PFSK-1 (cell line): ENCODE results near the gene HOXC10.

Source experiments
- FOXP2 ChIP-seq: optimal IDR thresholded peaks from 2 replicates; pipeline ENCODE3; 2011; ENCODE audit warnings: borderline replicate concordance, control low read depth, inconsistent platforms; ENCODE audit not compliant: insufficient read depth; ENCODE audit errors: extremely low read length, extremely low read depth
- POLR2AphosphoS5 ChIP-seq: IDR thresholded peaks from 2 replicates; pipeline ENCODE4 v1.6.1; 2012; ENCODE audit warnings: low read depth, mild to moderate bottlenecking, control low read depth, low read length, moderate library complexity
- REST ChIP-seq, 2 experiments: IDR thresholded peaks; 2 replicates each; pipeline versions ENCODE4 v1.6.1 to v1.8.0; 2011 to 2012; ENCODE audit warnings: low read depth in 2 of 2, low read length in 2 of 2, control low read depth in 1 of 2, inconsistent platforms in 1 of 2, mild to moderate bottlenecking in 1 of 2, moderate library complexity in 1 of 2; ENCODE audit not compliant: insufficient read depth in 1 of 2
- SIN3A ChIP-seq: IDR thresholded peaks from 2 replicates; pipeline ENCODE4 v1.6.1; 2012; ENCODE audit warnings: mild to moderate bottlenecking, low read length, moderate library complexity, borderline replicate concordance; ENCODE audit not compliant: insufficient read depth
- TAF1 ChIP-seq: IDR thresholded peaks from 2 replicates; pipeline ENCODE4 v1.6.1; 2012; ENCODE audit warnings: low read length, control low read depth, borderline replicate concordance; ENCODE audit not compliant: insufficient read depth

HOXC10 gene

GRCh38 chr12:53964315-53964713, 20.6 kb upstream of the HOXC10 start:
- no peak for TF ChIP-seq REST (IDR thresholded peaks at IDR 0.05; ENCODE audit: insufficient read depth in 1 of 2, low read depth in 2 of 2, low read length in 2 of 2)
- no peak for TF ChIP-seq SIN3A
- no peak for TF ChIP-seq TAF1
- no peak for TF ChIP-seq POLR2AphosphoS5
- no peak for TF ChIP-seq FOXP2

GRCh38 chr12:53965281-53966084, 19.5 kb upstream of the HOXC10 start:
- TF ChIP-seq POLR2AphosphoS5, result no peak

- no peak for TF ChIP-seq POLR2AphosphoS5
- TF ChIP-seq REST (IDR thresholded peaks at IDR 0.05; ENCODE audit: insufficient read depth in 1 of 2, low read depth in 2 of 2, low read length in 2 of 2), result no peak
Observed at GRCh38 chr12:53966085-53966384, 18.9 kb upstream of the HOXC10 start.

GRCh38 chr12:53966385-53967133, 18.4 kb upstream of the HOXC10 start:
- TF ChIP-seq TAF1, result no peak
- no peak for TF ChIP-seq POLR2AphosphoS5

- TF ChIP-seq REST (IDR thresholded peaks at IDR 0.05; ENCODE audit: insufficient read depth in 1 of 2, low read depth in 2 of 2, low read length in 2 of 2), result no peak
- TF ChIP-seq POLR2AphosphoS5, result no peak
- no peak for TF ChIP-seq SIN3A
- no peak for TF ChIP-seq TAF1
- no peak for TF ChIP-seq FOXP2
Observed at GRCh38 chr12:53967421-53967925, 17.5 kb upstream of the HOXC10 start.

GRCh38 chr12:53968214-53969127, 16.5 kb upstream of the HOXC10 start:
- TF ChIP-seq POLR2AphosphoS5 (no peak), SIN3A (no peak), REST (IDR thresholded peaks at IDR 0.05; ENCODE audit: insufficient read depth in 1 of 2, low read depth in 2 of 2, low read length in 2 of 2) (no peak), TAF1 (no peak), FOXP2 (no peak)
